Immature natural killer cell (primary cell): Measurements from ENCODE around the gene PFKP. TPM values are rescaled to one million over a fixed set of nuclear protein-coding genes. Genes with fewer than 3 reads are reported as not detected.

Experiments used
- polyA plus RNA-seq, 3 donors: library from polyadenylated mRNA; unstranded; fragments of 300-500 nt; fragmentation: Illumina TruSeq; gene quantifications; one replicate each; pipeline ENCODE4 v1.2.3, GENCODE V29; 2021

Gene PFKP
- polyA plus RNA-seq, 3 donors from 2014 or later, result 18.2 to 47.3 (median 30.0) TPM

Other genes with a start within 250 kb of the PFKP start
- gene PITRM1, start 105.2 kb downstream of the PFKP start, polyA plus RNA-seq, result 10 to 100 TPM; 25.4 to 52.5 (median 35.2) TPM